ENCODE data around the gene JUP.

Gene JUP

DNA sequence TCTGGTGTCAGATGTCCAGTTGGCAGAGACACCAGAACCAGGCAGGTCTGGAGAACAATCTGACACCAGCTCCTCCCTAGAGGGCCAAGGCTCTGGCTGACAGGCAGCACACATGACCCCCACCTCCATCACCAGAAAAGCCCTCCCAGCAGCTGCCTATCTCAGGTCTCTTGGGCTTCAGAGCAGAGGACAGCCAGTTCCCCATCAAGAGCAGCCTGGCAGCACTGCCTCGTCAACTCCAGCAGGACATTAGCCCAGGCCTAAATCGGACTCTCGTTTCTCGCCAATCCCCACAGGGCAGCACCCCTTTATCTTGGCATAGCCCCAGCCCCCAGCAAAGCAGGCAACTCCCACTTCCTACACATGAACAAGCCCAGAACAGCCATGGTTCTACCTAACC lies 4.4 kb downstream of the JUP start:
- TF ChIP-seq SIN3A (IDR thresholded peaks at IDR 0.05; ENCODE audit: borderline replicate concordance, insufficient read depth, low read length) (no peak), FOXP2 (optimal IDR thresholded peaks at IDR 0.05; ENCODE audit: borderline replicate concordance, extremely low read depth, extremely low read length, insufficient read depth) (no peak), TAF1 (IDR thresholded peaks at IDR 0.05; ENCODE audit: borderline replicate concordance, insufficient read depth, low read length) (no peak), POLR2AphosphoS5 (IDR thresholded peaks at IDR 0.05; ENCODE audit: low read depth, low read length) (no peak)
- TF ChIP-seq, protein P1, sequence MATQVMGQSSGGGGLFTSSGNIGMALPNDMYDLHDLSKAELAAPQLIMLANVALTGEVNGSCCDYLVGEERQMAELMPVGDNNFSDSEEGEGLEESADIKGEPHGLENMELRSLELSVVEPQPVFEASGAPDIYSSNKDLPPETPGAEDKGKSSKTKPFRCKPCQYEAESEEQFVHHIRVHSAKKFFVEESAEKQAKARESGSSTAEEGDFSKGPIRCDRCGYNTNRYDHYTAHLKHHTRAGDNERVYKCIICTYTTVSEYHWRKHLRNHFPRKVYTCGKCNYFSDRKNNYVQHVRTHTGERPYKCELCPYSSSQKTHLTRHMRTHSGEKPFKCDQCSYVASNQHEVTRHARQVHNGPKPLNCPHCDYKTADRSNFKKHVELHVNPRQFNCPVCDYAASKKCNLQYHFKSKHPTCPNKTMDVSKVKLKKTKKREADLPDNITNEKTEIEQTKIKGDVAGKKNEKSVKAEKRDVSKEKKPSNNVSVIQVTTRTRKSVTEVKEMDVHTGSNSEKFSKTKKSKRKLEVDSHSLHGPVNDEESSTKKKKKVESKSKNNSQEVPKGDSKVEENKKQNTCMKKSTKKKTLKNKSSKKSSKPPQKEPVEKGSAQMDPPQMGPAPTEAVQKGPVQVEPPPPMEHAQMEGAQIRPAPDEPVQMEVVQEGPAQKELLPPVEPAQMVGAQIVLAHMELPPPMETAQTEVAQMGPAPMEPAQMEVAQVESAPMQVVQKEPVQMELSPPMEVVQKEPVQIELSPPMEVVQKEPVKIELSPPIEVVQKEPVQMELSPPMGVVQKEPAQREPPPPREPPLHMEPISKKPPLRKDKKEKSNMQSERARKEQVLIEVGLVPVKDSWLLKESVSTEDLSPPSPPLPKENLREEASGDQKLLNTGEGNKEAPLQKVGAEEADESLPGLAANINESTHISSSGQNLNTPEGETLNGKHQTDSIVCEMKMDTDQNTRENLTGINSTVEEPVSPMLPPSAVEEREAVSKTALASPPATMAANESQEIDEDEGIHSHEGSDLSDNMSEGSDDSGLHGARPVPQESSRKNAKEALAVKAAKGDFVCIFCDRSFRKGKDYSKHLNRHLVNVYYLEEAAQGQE (IDR thresholded peaks at IDR 0.05; ENCODE audit: insufficient read depth in 1 of 2, low read depth in 2 of 2, low read length in 2 of 2) = no peak

DNA sequence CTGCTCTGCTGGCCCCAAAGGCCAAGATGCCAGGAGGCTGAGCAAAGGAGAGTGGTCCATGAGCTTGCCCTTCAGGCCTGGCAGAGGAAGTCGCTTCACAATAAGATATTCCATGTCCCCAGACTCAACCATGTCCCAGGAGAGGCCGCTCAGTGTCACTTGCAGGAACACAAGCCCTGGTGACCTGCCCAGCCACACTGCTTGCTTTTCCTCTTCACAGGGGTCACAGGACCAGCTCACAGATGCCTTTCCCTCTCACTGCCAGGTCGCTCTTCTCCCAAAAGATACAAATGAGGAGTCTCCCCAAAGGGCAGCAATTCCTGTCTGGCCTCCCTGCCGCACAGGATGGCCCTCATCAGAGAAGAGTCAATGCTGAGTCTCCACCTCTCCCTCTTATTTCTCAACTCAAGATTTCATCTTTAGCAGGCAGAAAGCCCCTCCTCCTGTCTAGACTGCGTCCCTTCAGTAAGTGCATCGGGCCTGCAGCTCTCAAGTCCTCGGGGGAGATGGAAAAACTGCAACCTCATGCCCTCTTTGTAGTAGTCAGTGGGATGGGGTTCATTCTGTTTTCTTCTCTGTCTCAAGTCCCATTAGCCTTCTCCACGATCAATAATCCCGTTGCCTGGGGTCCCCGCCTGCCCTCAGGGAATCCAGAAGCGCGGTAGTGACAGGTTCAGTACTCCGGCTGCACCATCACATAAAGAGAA lies 5.0 kb downstream of the JUP start:
- TF ChIP-seq, protein P1 (IDR thresholded peaks at IDR 0.05; ENCODE audit: insufficient read depth in 1 of 2, low read depth in 2 of 2, low read length in 2 of 2) = no peak
- no peak for TF ChIP-seq SIN3A (IDR thresholded peaks at IDR 0.05; ENCODE audit: borderline replicate concordance, insufficient read depth, low read length)

DNA sequence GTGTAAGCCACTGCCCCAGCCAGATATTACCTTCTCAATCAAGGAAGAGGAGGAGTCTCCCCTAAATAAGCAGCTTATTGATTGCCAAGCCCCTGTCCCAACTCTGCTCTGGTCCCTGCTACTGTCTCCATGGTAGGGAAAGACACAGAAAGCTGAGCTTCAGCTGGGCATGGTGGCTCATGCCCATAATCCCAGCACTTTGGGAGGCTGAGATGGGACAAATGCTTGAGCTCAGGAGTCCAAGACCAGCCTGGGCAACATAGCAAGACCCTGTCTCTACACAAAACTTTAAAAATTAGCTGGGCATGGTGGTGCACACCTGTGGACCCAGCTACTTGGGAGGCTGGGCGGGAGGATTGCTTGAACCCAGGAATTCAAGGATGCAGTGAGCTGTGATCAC lies 6.6 kb downstream of the JUP start:
- TF ChIP-seq TAF1 (IDR thresholded peaks at IDR 0.05; ENCODE audit: borderline replicate concordance, insufficient read depth, low read length) (no peak), FOXP2 (optimal IDR thresholded peaks at IDR 0.05; ENCODE audit: borderline replicate concordance, extremely low read depth, extremely low read length, insufficient read depth) (no peak), SIN3A (IDR thresholded peaks at IDR 0.05; ENCODE audit: borderline replicate concordance, insufficient read depth, low read length) (no peak), POLR2AphosphoS5 (IDR thresholded peaks at IDR 0.05; ENCODE audit: low read depth, low read length) (no peak)
- TF ChIP-seq, protein P1 (IDR thresholded peaks at IDR 0.05; ENCODE audit: insufficient read depth in 1 of 2, low read depth in 2 of 2, low read length in 2 of 2) = no peak

DNA sequence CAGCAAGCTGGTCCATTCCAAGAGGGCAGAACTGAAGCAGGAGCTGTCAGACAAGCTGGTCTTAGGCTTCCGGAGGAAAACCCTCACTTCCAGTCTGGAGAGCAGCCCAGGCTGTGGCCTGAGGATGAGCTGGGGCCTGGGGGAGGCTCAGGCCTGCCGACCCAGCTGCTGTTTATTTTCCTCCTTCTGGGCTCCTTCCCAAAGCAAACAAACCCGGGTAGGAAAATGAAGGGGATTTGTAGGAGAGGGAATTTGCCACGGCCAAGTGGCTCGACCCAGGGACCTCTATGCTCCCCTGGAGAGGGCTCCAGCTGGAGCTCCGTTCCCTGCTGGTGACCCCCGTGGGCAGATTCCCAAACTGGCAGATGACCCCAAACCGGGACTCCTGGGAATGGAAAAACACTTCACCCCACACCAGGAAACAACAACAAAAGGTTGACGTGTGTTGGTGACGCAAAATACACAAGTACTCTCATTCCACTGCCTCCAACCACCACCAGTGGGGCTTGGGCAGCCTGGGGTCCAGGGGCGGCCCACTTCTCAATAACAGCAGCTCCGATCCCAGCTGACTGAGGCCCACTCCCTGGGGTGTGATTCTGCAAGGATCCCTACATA lies 8.8 kb downstream of the JUP start:
- TF ChIP-seq SIN3A (IDR thresholded peaks at IDR 0.05; ENCODE audit: borderline replicate concordance, insufficient read depth, low read length) (peak; percentile 85; the same call in 1 of the 2 replicates), TAF1 (IDR thresholded peaks at IDR 0.05; ENCODE audit: borderline replicate concordance, insufficient read depth, low read length) (no peak), FOXP2 (optimal IDR thresholded peaks at IDR 0.05; ENCODE audit: borderline replicate concordance, extremely low read depth, extremely low read length, insufficient read depth) (peak; percentile 94), POLR2AphosphoS5 (IDR thresholded peaks at IDR 0.05; ENCODE audit: low read depth, low read length) (peak; percentile 56)
- TF ChIP-seq, protein P1 (IDR thresholded peaks at IDR 0.05; ENCODE audit: insufficient read depth in 1 of 2, low read depth in 2 of 2, low read length in 2 of 2) = peak in 1 of 2 experiments; percentile 80; a peak in 2 of 4 replicates

All from PFSK-1 (cell line).